Kidney capillary endothelial cell (primary cell): ENCODE measurements around the gene REPS2.
"Not testable (repeated sequence)": the region's sequence is repeated elsewhere in the genome, so short reads cannot be mapped to it uniquely, and the experiment has no call there.

ENCODE experiments used
- DNase-seq: peaks from one replicate; pipeline ENCODE4 v3.0.0-alpha.2; 2018; ENCODE audit warnings: low spot score

The REPS2 gene

GRCh38 chrX:16963216-16963615 is 16.8 kb downstream of the REPS2 start:
- DNase-seq = no peak

DNA sequence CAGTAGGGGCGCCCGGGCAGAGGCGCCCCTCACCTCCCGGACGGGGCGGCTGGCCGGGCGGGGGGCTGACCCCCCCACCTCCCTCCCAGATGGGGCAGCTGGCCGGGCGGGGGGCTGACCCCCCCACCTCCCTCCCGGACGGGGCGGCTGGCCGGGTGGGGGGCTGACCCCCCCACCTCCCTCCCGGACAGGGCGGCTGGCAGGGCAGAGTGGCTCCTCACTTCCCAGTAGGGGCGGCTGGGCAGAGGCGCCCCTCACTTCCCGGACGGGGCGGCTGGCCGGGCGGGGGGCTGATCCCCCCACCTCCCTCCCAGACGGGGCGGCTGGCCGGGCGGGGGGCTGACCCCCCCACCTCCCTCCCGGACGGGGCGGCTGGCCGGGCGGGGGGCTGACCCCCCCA is 18.5 kb downstream of the REPS2 start:
- not testable (repeated sequence) for DNase-seq

DNA sequence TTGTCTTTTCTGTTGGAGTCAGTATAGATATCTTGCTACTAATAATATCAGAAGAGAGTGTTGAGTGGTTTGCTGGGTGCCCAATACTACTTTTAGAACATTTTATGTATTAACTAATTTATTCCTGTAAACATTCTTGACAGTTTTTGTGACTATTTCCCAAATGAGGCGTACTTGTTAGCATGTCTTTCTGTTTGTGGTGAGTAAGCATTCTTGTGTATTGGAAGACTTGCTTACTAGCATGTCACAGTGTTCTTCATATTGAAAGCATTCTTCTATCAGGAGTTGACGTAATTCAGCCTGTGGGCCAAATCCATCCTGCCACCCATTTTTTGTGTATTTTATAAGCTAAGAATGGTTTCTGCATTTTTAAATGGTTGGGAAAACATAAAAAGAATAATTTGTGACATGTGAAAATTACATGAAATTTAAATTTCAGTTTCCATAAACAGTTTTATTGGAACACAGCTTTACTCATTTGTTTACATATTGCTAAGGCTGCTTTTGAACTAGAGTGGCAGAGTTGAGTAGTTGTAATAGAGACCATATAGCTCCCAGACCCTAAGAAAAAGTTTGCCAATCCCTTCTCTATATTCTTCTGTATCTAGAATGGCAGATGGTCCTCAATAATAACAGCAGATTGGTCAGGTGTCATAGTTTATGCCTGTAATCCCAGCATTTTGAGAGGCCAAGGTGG is 20.4 kb downstream of the REPS2 start:
- DNase-seq = no peak

- DNase-seq = not testable (repeated sequence)
Measured at GRCh38 chrX:16968753-16969152, 22.3 kb downstream of the REPS2 start.

DNA sequence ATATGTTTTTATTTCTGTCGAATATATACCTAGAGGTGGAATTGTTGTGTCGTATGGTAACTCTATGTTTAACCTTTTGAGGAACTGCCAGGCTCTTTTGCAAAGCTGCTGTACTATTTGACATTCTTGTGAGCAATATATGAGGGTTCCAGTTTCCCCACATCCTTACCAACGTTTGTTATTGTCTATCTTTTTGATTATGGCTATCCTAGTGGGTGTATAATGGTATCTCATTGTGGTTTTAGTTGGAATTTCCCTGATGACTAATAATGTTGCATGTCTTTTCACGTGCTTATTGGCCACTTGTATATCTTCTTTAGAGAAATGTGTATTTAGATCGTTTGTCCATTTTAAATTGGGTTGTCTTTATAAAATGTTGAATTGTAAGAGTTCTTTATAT is 24.5 kb downstream of the REPS2 start:
- no peak for DNase-seq

GRCh38 chrX:16971694-16972093 is 25.2 kb downstream of the REPS2 start:
- DNase-seq = no peak

GRCh38 chrX:16975233-16975632 is 28.8 kb downstream of the REPS2 start:
- DNase-seq = no peak

DNA sequence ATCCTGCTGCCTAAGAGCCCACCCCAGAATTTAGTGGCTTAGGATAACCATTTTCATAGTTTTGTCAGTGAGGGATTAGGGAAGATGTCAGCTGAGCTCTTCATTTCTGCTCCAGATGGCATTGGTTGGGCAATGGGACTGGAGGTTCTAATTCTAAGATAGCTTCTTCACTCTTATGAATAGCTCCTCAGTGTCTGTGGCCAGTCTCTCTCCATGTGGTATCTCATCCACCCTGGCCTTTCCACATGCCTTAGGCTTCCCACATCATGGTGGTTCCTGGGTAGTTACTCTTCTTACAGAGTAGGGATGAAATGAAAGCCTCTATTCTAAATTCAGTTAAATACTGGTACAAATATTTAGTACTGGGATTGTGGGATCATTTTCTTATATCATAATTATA is 31.3 kb downstream of the REPS2 start:
- DNase-seq = no peak

DNA sequence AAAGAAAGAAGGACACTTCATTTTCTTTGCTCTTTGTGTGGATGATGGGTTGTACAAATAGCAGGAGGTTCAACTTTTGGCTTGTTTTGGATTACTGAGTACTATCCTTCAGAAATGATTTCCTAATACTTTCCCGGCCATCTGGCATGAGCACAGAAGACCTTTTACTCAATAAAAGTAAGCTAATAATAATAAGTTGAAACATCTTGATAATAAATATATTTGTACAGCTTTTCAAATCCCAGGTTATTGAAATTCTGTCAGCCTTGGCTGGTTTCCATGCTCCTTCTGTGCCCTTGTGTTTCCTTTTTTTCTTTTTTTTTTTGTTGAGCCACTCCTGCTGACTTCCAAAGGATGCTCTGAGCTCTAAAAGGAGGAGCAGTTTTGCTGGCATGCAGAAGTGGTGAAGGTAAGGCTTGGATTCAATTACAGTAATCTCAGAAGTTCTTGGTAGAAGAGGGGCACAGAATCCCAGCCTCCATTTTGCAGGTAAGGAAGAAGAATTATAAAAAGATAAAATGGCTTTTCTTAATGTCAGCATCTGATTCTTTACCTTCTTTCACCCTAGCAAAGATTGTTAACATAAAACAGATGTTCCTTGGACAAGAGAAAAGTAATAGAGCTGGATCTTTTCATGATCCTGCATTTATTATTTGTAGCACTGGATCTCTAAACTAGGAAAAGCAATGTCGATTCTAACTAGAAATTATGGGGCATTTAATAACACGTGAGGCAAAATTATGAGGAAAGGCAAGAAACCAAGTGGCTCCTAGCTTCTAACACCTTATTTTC is 31.9 kb downstream of the REPS2 start:
- DNase-seq = no peak

GRCh38 chrX:16979226-16979625 is 32.8 kb downstream of the REPS2 start:
- no peak for DNase-seq

DNA sequence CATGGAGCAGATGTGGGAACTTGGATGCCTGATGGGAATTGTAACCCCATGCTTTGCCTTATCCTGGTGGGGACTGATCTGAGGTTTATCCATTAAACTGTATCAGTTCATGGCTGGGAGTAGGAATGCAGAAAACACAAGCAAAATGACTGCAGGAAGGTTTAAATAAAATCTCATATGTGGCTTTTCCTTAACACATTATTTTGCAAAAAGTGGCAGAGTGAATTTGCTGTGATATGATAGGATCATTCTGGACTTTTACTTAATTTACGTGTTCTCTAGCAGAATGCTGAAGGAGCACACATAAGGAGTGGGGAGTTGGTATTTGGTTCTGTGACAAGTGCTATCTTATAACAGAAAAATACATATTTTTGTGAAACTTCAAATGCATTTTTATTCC is 34.8 kb downstream of the REPS2 start:
- no peak for DNase-seq

DNA sequence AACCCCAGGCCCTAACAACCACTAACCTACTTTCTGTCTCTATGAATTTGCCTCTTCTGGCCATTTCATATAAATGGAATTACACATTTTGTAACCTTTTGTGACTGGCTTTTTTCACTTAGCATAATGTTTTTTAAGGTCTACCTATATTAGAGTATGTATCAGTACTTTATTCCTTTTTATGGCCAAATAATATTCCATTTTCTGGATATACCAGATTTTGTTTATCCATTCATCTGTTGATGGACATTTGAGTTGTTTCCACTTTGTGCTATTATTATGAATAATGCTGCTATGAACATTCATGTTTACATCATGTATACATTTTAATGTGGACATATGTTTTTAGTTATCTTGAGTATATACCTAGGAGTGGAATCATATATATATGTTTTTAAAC is 35.5 kb downstream of the REPS2 start:
- DNase-seq = no peak

DNA sequence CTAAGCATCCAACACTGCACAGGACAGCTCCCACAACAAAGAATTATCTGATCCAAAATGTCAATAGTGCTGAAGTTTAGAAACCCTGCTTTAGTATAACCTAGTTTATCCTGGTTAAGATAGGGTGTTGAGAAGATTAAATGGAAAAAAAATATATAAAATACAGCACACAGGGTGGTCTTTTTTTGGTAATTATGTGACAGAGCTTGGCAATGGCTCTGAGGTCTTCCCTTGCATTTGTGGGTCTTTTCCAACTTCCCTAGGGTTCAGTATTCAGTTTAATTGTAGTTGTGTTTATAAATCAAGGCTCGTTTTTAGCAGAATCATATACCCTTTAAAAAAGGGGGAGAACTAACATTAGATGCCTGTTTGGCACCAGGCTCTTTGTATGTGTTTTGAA is 36.6 kb downstream of the REPS2 start:
- no peak for DNase-seq

GRCh38 chrX:16985286-16985685 is 38.8 kb downstream of the REPS2 start:
- DNase-seq = no peak

DNA sequence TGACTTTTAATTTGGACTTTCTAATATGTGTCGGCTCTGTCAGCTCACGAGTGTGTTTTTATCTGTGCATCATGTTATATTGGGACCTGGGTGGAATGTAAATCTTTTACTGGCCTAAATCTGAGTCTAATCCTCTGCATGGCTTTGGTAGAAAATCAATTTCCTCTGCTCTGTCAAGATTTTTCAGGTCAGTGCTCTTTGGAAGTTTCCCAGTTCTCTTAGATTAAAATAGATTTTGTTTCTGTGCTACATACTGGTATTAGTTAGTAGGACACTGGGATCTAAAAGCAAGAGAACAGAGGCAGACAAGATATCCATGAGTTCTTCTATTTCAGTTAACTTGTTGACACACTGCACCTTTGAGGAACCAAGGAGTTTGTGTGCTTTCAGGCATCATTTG is 39.7 kb downstream of the REPS2 start:
- DNase-seq = no peak

GRCh38 chrX:16989750-16990149 is 43.3 kb downstream of the REPS2 start:
- no peak for DNase-seq

DNA sequence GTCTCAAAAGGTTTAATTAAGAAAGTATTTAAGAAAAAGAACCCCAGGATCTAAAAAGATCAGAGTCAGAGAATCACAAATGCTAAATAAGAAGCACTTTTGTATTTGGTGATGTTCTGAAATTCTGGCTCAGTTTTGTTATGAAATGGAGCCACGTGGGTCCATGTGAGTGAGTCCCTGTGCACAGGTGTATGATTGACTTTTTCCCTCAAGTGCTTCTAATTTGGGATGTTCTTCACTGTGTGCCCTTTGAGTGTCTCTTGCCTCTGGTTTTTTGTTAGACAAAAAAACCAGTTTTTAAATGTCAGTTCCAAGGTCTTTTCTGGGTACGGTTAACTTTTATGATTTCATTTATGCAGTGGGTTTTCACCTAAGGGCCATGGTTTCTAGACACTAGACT is 44.4 kb downstream of the REPS2 start:
- no peak for DNase-seq

DNA sequence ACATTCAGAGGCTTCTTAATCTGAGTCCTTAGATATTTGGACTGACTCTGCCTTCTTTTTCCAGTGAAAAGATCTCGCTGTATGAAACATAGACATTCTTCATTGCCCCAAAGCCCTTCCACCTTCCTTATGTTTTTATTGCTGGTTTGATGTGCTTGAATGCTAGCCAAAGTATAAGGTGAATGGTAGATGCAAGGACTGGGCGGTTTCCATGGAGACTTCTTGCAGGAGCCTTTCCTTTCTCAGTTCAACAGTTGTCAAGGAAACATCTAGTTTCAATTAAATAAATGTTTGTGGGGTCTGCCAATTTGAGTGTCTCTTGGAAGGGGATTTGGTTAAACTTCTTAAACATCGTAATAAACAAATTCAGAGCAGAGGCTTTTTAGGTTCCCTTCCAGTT is 46.0 kb downstream of the REPS2 start:
- DNase-seq = no peak

DNA sequence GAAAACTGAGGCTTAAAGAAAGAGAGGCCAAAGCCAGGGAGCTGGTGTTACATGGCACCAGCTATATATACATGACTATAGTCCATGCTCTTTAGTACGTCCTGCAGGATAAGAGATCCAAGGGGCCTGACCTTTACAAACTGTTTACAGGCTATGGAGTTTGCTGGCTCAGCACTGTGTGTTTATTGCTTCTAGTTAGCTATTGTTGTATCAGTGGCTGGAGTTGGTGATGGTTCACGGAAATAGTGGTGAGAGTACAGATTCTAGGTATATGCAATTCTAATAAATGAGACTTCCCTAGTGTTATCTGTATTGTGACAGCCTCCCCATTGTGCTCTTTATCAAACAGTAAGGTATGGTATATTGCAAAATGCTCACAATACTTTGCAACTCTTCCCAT is 46.5 kb downstream of the REPS2 start:
- no peak for DNase-seq

DNA sequence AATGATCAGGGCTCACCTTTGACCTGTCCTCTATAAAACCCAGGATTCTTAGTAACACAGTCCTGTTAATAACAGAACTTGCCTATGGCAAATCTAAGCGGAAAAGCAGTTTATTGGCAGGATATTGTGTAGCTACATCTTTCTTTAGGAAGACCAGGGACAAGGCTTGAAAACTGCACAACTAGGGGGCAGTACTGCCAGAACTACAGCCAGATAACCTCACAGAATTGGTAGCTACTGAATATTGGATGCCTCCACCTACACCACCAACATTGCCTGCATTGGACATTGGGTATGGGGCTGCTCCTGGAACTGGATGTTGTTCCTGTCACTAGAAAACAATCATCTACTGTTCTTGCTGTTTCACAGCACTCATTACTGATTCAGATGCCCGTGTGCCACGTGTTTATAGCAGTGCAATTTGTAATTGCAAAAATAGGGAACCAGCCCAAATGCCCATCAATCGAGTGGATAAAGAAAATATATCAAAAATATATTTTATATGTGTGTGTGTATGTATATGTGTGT is 47.4 kb downstream of the REPS2 start:
- no peak for DNase-seq

DNA sequence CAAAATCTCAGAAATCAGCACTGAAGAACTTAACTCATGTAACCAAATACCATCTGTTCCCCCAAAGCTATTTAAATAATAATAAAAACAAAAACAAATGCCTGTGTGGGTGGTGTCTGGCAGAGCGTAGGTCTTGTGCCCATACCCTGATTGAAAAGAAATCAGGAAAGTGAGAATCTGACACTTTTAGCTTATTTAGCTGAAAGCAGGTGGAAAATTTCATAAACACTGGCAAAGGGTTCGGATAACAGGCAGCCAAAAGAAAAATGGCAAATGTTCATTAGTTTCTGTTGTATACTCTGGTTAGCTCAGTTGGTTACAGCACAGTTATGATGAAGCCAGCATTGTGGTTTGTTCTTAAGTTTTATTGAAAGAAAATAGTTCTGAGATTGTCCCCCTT is 48.3 kb downstream of the REPS2 start:
- no peak for DNase-seq

DNA sequence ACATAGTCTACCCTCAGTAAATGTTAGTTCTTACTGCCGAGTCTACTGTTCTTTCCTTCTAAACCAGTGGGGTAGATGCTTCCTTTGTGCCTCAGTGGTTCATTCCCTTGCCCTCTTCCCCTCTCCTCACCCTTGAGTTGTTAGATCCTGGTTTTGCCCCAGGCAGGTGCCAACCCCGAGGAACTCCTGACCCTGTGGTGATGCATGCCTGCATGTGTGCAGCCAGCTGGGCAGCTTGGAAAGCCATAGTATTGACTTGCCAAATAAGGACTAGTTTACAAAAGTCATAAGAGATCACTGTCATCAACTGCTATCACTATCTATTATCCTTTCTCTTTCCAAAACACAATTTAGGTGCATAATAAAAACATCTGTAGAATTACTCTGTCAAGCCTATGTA is 50.9 kb downstream of the REPS2 start:
- no peak for DNase-seq

GRCh38 chrX:16999275-16999674 is 52.8 kb downstream of the REPS2 start:
- no peak for DNase-seq

DNA sequence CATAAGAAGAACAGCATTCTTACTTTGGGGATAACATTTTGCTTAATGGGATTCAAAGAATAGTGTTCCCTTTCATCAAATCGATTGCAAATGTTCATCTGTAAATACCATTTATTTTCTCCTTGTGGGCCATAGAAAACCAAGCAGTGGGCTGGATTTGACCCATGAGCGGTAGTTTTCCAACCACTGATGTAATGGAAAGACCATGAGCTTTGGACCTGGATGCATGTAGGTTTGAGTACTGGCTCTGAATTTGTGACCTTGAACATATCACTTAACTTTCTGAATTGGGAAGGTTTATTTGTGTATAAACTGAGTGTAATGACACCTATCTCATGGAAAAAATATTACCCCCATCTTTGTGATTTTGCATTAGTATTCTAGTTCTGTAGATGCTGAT is 54.3 kb downstream of the REPS2 start:
- DNase-seq = no peak
